Activated naive CD8-positive, alpha-beta T cell treated with anti-CD3 and anti-CD28 coated beads, Interleukin-2, amount 50 U/mL, for 24 hours (primary cell): ENCODE measurements around the gene CD83.

Source experiments
- ATAC-seq: fragments of 150-1000 bp; cut with Tn5 transposase; one replicate; pipeline ENCODE4 v1.10.0; 2021
- DNase-seq: peaks from one replicate; pipeline ENCODE4 v3.0.0; 2021
- H3K27ac Mint-ChIP-seq: one replicate; pipeline ENCODE4 v1.8.0; 2021; ENCODE audit warnings: mild to moderate bottlenecking, mixed read lengths
- H3K27me3 Mint-ChIP-seq: one replicate; pipeline ENCODE4 v1.8.0; 2021; ENCODE audit warnings: mixed read lengths
- H3K36me3 Mint-ChIP-seq: one replicate; pipeline ENCODE4 v1.8.0; 2021; ENCODE audit warnings: low read depth, mixed read lengths
- H3K4me1 Mint-ChIP-seq: one replicate; pipeline ENCODE4 v1.8.0; 2021; ENCODE audit warnings: mixed read lengths
- H3K4me3 Mint-ChIP-seq: one replicate; pipeline ENCODE4 v1.8.0; 2021; ENCODE audit warnings: mild to moderate bottlenecking, moderate library complexity, mixed read lengths
- H3K9me3 Mint-ChIP-seq: one replicate; pipeline ENCODE4 v1.8.0; 2021; ENCODE audit warnings: mixed read lengths

CD83 gene

GRCh38 chr6:14126191-14126590, 8.6 kb downstream of the CD83 start:
- no peak overlapping the region for H3K4me3 Mint-ChIP-seq
- H3K36me3 Mint-ChIP-seq = peaks cover 67% of the 10 kb centered on the region
- no peak for ATAC-seq
- no peak for DNase-seq
- H3K27ac Mint-ChIP-seq = no peak overlapping the region
- no peaks in the 10 kb centered on the region for H3K27me3 Mint-ChIP-seq
- H3K4me1 Mint-ChIP-seq = peaks cover 59% of the 10 kb centered on the region
- H3K9me3 Mint-ChIP-seq = no peaks in the 10 kb centered on the region

- H3K36me3 Mint-ChIP-seq = peaks cover 65% of the 10 kb centered on the region
- peaks cover 47% of the 10 kb centered on the region for H3K4me1 Mint-ChIP-seq
- no peak overlapping the region for H3K4me3 Mint-ChIP-seq
Observed at GRCh38 chr6:14127611-14128010, 10.0 kb downstream of the CD83 start.

GRCh38 chr6:14128012-14128411, 10.4 kb downstream of the CD83 start:
- ATAC-seq (no peak), DNase-seq (no peak)
- H3K27me3 Mint-ChIP-seq = no peaks in the 10 kb centered on the region
- H3K4me1 Mint-ChIP-seq = peaks cover 46% of the 10 kb centered on the region
- H3K4me3 Mint-ChIP-seq = no peak overlapping the region
- peaks cover 64% of the 10 kb centered on the region for H3K36me3 Mint-ChIP-seq
- H3K27ac Mint-ChIP-seq = no peak overlapping the region
- H3K9me3 Mint-ChIP-seq = no peaks in the 10 kb centered on the region

More at GRCh38 chr6:14127611-14128010, 10.0 kb downstream of the CD83 start:
- Mint-ChIP-seq H3K27me3 (no peaks in the 10 kb centered on the region), H3K9me3 (no peaks in the 10 kb centered on the region), H3K27ac (no peak overlapping the region)
- DNase-seq (no peak), ATAC-seq (no peak)

GRCh38 chr6:14128746-14129145, 11.2 kb downstream of the CD83 start:
- DNase-seq (no peak), ATAC-seq (no peak)
- Mint-ChIP-seq H3K36me3 (peaks cover 67% of the 10 kb centered on the region), H3K4me1 (peaks cover 40% of the 10 kb centered on the region), H3K27me3 (no peaks in the 10 kb centered on the region), H3K4me3 (no peak overlapping the region), H3K27ac (peak overlapping the region; percentile 61), H3K9me3 (no peaks in the 10 kb centered on the region)

GRCh38 chr6:14129575-14129974, 12.0 kb downstream of the CD83 start:
- DNase-seq (no peak), ATAC-seq (peak; percentile 48)
- Mint-ChIP-seq H3K4me1 (peaks cover 37% of the 10 kb centered on the region), H3K4me3 (no peak overlapping the region), H3K36me3 (peaks cover 69% of the 10 kb centered on the region), H3K27me3 (no peaks in the 10 kb centered on the region), H3K27ac (no peak overlapping the region), H3K9me3 (no peaks in the 10 kb centered on the region)

GRCh38 chr6:14130435-14131075, 13.0 kb downstream of the CD83 start:
- H3K27ac Mint-ChIP-seq = no peak overlapping the region
- no peak overlapping the region for H3K4me3 Mint-ChIP-seq
- DNase-seq = no peak
- no peak for ATAC-seq
- H3K36me3 Mint-ChIP-seq = peaks cover 70% of the 10 kb centered on the region
- H3K27me3 Mint-ChIP-seq = no peaks in the 10 kb centered on the region
- no peaks in the 10 kb centered on the region for H3K9me3 Mint-ChIP-seq
- peaks cover 33% of the 10 kb centered on the region for H3K4me1 Mint-ChIP-seq

GRCh38 chr6:14131579-14131978, 14.0 kb downstream of the CD83 start:
- Mint-ChIP-seq H3K27me3 (no peaks in the 10 kb centered on the region), H3K4me3 (no peak overlapping the region), H3K4me1 (peaks cover 25% of the 10 kb centered on the region), H3K9me3 (no peaks in the 10 kb centered on the region), H3K36me3 (peaks cover 73% of the 10 kb centered on the region), H3K27ac (no peak overlapping the region)
- ATAC-seq = no peak
- no peak for DNase-seq

- H3K27me3 Mint-ChIP-seq = no peaks in the 10 kb centered on the region
- ATAC-seq (no peak), DNase-seq (no peak)
- peaks cover 70% of the 10 kb centered on the region for H3K36me3 Mint-ChIP-seq
- no peak overlapping the region for H3K4me3 Mint-ChIP-seq
- peaks cover 25% of the 10 kb centered on the region for H3K4me1 Mint-ChIP-seq
- H3K27ac Mint-ChIP-seq = no peak overlapping the region
- no peaks in the 10 kb centered on the region for H3K9me3 Mint-ChIP-seq
Observed at GRCh38 chr6:14132244-14132920, 14.8 kb downstream of the CD83 start.

- Mint-ChIP-seq H3K36me3 (peaks cover 67% of the 10 kb centered on the region), H3K4me1 (peaks cover 21% of the 10 kb centered on the region), H3K27ac (no peak overlapping the region), H3K27me3 (no peaks in the 10 kb centered on the region), H3K4me3 (no peak overlapping the region), H3K9me3 (no peaks in the 10 kb centered on the region)
- ATAC-seq = no peak
- no peak for DNase-seq
Observed at GRCh38 chr6:14132921-14133275, 15.3 kb downstream of the CD83 start.

GRCh38 chr6:14134211-14134910, 16.8 kb downstream of the CD83 start:
- Mint-ChIP-seq H3K27me3 (no peaks in the 10 kb centered on the region), H3K4me1 (peaks cover 9% of the 10 kb centered on the region), H3K4me3 (no peak overlapping the region), H3K36me3 (peaks cover 61% of the 10 kb centered on the region), H3K9me3 (no peaks in the 10 kb centered on the region), H3K27ac (no peak overlapping the region)
- ATAC-seq (no peak), DNase-seq (no peak)

- peaks cover 3% of the 10 kb centered on the region for H3K4me1 Mint-ChIP-seq
- H3K4me3 Mint-ChIP-seq = no peak overlapping the region
- H3K27me3 Mint-ChIP-seq = no peaks in the 10 kb centered on the region
- DNase-seq = no peak
- peaks cover 53% of the 10 kb centered on the region for H3K36me3 Mint-ChIP-seq
- H3K9me3 Mint-ChIP-seq = no peaks in the 10 kb centered on the region
- ATAC-seq = no peak
- H3K27ac Mint-ChIP-seq = no peak overlapping the region
Observed at GRCh38 chr6:14135893-14136539, 18.4 kb downstream of the CD83 start.

- no peaks in the 10 kb centered on the region for H3K4me1 Mint-ChIP-seq
- no peak for DNase-seq
- ATAC-seq = no peak
- no peak overlapping the region for H3K4me3 Mint-ChIP-seq
- H3K9me3 Mint-ChIP-seq = no peaks in the 10 kb centered on the region
- peaks cover 29% of the 10 kb centered on the region for H3K36me3 Mint-ChIP-seq
- H3K27me3 Mint-ChIP-seq = no peaks in the 10 kb centered on the region
- H3K27ac Mint-ChIP-seq = no peak overlapping the region
Observed at GRCh38 chr6:14138701-14139215, 21.2 kb downstream of the CD83 start.

GRCh38 chr6:14141351-14142062, 23.9 kb downstream of the CD83 start:
- Mint-ChIP-seq H3K9me3 (no peaks in the 10 kb centered on the region), H3K36me3 (peaks cover 2% of the 10 kb centered on the region), H3K27me3 (no peaks in the 10 kb centered on the region), H3K27ac (no peak overlapping the region), H3K4me3 (no peak overlapping the region), H3K4me1 (peaks cover 6% of the 10 kb centered on the region)
- ATAC-seq (no peak), DNase-seq (no peak)

GRCh38 chr6:14142063-14142450, 24.5 kb downstream of the CD83 start:
- ATAC-seq = no peak
- Mint-ChIP-seq H3K9me3 (no peaks in the 10 kb centered on the region), H3K4me3 (no peak overlapping the region), H3K36me3 (peaks cover 2% of the 10 kb centered on the region), H3K27ac (no peak overlapping the region), H3K27me3 (no peaks in the 10 kb centered on the region), H3K4me1 (peaks cover 6% of the 10 kb centered on the region)
- no peak for DNase-seq
